ENCODE data around the gene PARD6G. TPM values are rescaled to one million over a fixed set of nuclear protein-coding genes. Genes with fewer than 3 reads are reported as not detected.

The PARD6G gene
- total RNA-seq, 1 donor from 2014 or later, result 30.7 TPM

DNA sequence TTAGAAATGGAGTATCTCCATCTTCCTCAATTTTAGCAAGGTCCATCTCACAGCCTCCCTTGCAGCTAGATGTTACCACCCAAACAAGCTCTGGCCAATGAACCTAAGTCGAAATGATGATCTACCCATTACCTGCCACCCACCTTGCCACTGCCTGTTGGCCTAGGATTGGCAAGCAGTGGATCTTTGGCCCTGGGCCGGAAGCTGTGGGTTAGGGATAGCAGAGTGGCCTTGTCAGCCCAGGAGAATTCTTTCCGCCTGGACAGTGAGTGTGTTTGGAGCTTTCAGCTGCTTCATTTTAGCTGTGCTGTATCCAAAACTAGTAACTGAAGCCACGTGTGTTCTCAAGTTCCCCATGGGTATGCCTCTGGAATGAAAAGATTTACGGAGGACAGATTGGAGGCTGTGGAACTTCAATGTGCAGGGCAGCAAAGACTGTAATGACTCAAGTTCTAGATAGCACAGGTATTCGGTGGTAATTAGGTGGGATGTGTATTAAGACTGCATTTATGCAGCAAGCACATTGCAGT, 7.7 kb upstream of the PARD6G start:
- no peak for DNase-seq (ENCODE audit: low spot score in 2 of 2, unreplicated experiment in 2 of 2)
- Mint-ChIP-seq H3K27ac (no peak overlapping the region), H3K27me3 (ENCODE audit: low read depth) (peaks cover 2% of the 10 kb centered on the region), H3K9me3 (peaks cover 9% of the 10 kb centered on the region), H3K4me3 (no peak overlapping the region), H3K36me3 (peaks cover 1% of the 10 kb centered on the region), H3K4me1 (peaks cover under 1% of the 10 kb centered on the region)
- TF ChIP-seq CTCF (IDR thresholded peaks at IDR 0.05; ENCODE audit: unreplicated experiment), result no peak

- TF ChIP-seq CTCF (IDR thresholded peaks at IDR 0.05; ENCODE audit: unreplicated experiment), result no peak
- no peak overlapping the region for H3K27ac Mint-ChIP-seq
- peaks cover 9% of the 10 kb centered on the region for H3K9me3 Mint-ChIP-seq
- DNase-seq (ENCODE audit: low spot score in 2 of 2, unreplicated experiment in 2 of 2), result no peak
- H3K4me3 Mint-ChIP-seq, result no peak overlapping the region
- H3K36me3 Mint-ChIP-seq, result peaks cover 1% of the 10 kb centered on the region
- peaks cover 2% of the 10 kb centered on the region for H3K27me3 Mint-ChIP-seq (ENCODE audit: low read depth)
- peaks cover 9% of the 10 kb centered on the region for H3K4me1 Mint-ChIP-seq
Measured at GRCh38 chr18:80253871-80254492, 6.7 kb upstream of the PARD6G start.

- peaks cover 1% of the 10 kb centered on the region for H3K36me3 Mint-ChIP-seq
- H3K9me3 Mint-ChIP-seq, result peaks cover 9% of the 10 kb centered on the region
- no peak for TF ChIP-seq CTCF (IDR thresholded peaks at IDR 0.05; ENCODE audit: unreplicated experiment)
- no peak for DNase-seq (ENCODE audit: low spot score in 2 of 2, unreplicated experiment in 2 of 2)
- H3K4me3 Mint-ChIP-seq, result no peak overlapping the region
- H3K27ac Mint-ChIP-seq, result no peak overlapping the region
- H3K4me1 Mint-ChIP-seq, result peaks cover 9% of the 10 kb centered on the region
- peaks cover 2% of the 10 kb centered on the region for H3K27me3 Mint-ChIP-seq (ENCODE audit: low read depth)
Measured at GRCh38 chr18:80253236-80253635, 5.9 kb upstream of the PARD6G start.

DNA sequence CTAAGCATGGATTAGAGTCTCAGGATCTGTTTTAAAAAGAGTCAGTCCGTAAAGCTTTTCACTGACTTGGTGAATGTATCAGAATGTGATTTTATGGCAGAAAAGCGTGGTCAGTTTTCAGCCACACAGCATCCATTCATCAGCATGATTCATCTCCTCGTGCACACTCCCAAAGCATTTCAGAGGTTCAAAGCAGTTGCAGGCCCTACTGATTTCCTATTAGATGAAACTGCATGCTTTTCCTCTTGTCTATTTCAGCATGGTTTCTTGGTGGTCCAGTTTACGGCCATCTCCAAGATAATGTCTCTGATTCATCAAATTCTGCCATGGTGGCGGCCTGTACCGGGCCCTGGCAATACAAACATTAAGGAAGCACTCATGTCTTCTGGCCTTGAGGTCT, 4.8 kb upstream of the PARD6G start:
- H3K4me3 Mint-ChIP-seq, result no peak overlapping the region
- no peak for DNase-seq (ENCODE audit: low spot score in 2 of 2, unreplicated experiment in 2 of 2)
- H3K9me3 Mint-ChIP-seq, result peaks cover 3% of the 10 kb centered on the region
- H3K27me3 Mint-ChIP-seq (ENCODE audit: low read depth), result peaks cover 2% of the 10 kb centered on the region
- peaks cover 9% of the 10 kb centered on the region for H3K4me1 Mint-ChIP-seq
- H3K27ac Mint-ChIP-seq, result no peak overlapping the region
- TF ChIP-seq CTCF (IDR thresholded peaks at IDR 0.05; ENCODE audit: unreplicated experiment), result no peak
- H3K36me3 Mint-ChIP-seq, result peaks cover under 1% of the 10 kb centered on the region

- DNase-seq (ENCODE audit: low spot score in 2 of 2, unreplicated experiment in 2 of 2), result no peak
- Mint-ChIP-seq H3K27me3 (ENCODE audit: low read depth) (peaks cover 2% of the 10 kb centered on the region), H3K27ac (no peak overlapping the region), H3K4me1 (peaks cover 9% of the 10 kb centered on the region), H3K9me3 (no peaks in the 10 kb centered on the region), H3K4me3 (no peak overlapping the region), H3K36me3 (no peaks in the 10 kb centered on the region)
- no peak for TF ChIP-seq CTCF (IDR thresholded peaks at IDR 0.05; ENCODE audit: unreplicated experiment)
Measured at GRCh38 chr18:80251700-80252099, 4.4 kb upstream of the PARD6G start.
